Measurements from ENCODE around the gene PLCL2.

Gene PLCL2

DNA sequence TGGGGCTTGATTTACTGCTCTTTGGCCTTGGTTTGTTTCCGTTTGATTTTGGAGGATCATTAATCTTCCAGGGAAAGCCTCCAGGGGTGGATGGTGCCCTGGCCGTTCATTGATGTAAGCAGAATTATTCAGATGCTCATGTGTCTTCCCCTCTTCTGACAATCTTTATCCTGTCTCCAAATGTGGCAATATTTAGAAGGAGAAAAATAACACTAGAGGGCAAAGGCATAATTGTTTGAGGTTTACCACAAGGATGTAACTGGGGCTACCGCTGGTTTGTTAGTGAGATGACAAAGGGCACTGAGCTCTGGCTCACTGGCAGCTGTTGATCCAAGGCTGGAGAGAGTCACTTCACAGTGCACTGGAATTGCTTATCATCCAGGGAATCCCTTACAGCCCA, 18.2 kb upstream of the PLCL2 start:
- DNase-seq (ENCODE audit: low read depth) = peak; percentile 23

DNA sequence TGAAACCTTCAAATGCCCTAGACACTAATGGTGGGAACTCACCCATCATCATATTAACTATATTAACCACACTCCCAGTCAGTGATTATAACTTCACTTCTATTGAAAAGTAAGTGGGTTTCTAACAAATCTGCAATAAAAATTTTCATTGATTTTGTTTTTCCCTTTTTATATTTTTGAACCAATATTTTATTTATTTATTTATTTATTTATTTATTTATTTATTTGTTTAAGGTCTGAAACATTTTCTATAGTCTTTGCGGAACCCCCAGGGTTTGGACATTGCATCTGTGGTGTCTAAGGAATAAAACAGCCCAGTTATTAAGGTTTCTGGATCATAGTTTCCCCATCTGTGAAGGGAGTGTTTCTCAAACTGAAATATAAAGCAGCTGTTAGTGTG, 16.2 kb upstream of the PLCL2 start:
- DNase-seq (ENCODE audit: low read depth) = no peak

DNA sequence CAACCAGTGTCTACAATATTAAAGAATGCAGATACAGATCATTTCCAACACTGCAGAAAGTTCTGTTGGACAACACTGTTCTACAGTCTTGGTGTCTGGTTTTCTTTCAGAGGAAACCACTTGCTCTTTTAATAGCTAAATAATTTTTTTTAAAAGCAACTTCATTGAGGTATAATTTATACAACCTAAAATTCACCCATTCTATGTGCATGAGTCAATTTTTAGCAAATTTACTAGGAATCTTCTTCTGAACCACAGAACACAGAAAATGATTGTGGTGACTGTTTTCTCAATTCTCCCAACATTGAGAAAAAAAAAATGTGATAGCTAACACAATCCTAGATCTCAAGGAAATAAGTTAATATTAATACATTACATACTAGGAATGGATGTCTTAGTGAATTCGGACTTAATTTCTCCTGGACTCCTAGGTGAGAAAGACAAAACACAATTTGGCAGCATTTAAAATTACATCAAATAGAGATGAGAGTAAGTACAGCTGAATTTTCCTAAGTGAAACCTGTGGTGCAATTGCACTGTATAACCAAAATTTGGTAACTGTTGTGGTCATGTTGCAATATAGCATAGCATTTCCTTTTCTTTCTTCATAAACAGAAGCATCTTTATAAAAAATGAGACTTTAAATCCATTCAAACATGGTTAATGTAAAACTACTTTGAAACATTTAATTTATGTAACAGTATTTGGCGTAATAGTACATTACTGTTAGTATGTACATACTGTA, 15.3 kb upstream of the PLCL2 start:
- DNase-seq (ENCODE audit: low read depth) = no peak

DNA sequence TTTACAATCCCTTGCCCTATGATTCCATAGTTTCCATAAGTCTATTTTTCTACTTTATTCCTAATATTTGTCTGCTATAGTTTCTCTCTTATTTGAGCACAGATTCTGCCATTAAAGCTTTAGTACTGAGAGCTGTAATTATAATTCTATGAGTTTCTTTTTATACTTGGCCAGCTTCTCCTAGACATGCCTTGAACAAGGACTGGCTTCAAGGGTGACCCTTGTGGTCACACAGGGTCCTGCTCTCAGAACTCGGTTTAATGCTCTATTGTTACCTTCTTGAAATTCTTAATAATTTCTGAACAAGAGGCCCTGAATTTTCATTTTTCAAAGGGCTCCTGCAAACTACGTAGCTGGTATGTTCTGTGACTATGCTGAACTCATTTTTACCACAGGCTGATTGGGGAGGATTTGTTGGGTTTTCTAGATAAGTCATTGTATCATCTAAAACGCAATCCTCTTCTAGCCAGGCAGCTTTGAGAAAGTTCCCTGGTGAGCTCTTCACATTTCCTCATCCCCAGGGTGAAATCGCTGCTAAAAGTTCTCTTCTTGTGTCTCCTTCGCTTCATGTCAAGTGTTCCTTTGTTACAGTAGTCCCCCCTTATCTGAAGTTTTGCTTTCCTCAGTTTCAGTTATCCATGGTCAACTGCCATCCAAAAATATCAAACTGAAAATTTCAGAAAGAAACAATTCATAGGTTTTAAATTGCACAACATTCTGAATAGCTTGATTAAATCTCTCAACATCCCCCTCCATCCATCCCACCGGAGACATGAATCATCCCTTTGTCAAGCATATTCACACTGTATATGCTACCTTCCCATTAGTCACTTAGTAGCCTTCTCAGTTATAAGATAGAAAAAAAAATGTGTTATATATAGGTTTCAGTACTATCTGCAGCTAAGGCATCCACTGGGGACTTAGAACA, 12.6 kb upstream of the PLCL2 start:
- no peak for DNase-seq (ENCODE audit: low read depth)

DNA sequence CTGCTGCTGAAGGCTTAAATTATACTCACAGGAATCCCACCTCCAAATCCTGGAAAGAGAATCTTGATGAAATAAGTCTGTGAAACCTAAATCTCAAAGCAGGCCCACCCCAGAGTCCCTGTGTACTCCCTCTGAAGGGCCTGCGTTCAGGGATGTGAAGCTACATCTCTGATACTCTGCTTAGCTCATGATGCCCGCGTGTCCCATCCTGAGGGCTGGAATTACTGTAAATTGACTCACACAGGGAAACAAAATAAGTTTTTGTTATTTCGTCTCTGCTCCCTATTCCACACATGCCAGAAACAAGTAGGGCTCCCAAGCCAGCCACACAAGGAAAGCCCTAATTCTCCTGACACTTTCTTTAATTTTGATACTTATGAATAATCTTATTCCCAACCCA, 10.9 kb upstream of the PLCL2 start:
- DNase-seq (ENCODE audit: low read depth) = no peak

DNA sequence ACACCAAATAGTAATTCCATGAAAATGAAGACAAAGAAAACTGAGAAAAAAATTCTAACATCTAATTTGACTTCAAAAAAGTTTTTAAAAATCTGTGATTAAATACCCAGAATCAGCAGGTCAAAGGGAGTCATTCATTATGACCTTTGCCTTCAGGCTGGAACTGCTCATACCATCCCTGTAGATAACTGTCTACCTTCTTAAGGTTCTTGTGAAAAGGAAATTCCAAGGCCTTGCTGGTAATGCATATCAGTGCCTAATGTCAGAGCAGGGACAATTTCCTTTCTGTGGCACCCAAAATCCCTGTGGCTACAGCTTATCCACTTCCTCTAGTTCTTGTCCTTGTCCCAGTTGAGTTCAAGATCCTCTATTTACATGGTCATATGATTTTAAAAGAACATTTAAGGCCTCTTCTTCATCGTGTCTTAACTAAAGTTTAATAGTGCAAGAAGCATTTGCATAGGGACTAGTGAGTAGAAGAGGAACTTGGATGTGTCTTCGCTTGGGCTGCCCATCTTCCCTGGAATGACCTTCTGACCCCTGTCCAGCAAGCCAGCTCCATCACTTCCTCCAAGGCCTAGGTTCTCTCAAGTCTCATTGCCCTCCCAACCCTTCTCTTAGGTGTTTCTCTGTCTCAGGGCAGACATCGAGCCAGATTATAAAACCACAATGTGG, 8.7 kb upstream of the PLCL2 start:
- no peak for DNase-seq (ENCODE audit: low read depth)

DNA sequence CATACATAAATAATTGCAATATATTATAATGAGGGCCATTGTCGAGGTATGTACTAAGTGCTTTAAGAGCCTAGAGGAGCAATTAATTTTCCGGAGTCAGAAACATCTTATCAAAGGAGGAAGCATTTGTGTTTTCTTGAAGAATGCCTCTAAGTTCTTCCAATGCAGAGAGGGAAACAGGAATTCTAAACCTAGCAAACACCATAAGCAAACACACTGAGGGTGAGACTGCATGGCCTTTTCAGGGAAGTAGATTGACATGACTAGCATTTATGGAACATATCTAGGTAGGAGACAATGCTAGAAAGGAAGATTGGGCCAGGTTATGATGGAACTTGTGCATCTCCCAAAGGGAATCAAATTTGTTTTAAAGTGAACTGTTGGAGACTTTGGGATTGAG, 7.2 kb upstream of the PLCL2 start:
- no peak for DNase-seq (ENCODE audit: low read depth)

DNA sequence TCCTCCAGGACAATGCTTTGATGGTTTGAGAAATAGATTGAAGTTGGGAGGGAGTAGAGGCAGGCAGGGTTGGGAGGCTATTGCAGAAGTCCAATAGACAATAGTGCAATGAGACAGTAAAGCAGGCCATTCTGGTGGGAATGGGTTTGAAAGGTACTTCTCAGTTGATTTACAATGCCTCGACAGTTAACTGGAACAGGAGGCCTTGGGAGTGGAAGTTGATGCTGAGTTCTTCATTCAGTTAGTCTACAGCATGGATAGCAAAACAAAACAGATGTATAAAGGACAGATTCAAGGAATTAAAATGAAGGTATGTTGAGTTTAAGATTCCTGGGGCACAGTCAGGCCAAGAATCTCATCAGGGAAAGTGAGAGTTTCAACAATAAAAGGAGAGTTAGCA, 6.8 kb upstream of the PLCL2 start:
- no peak for DNase-seq (ENCODE audit: low read depth)

DNA sequence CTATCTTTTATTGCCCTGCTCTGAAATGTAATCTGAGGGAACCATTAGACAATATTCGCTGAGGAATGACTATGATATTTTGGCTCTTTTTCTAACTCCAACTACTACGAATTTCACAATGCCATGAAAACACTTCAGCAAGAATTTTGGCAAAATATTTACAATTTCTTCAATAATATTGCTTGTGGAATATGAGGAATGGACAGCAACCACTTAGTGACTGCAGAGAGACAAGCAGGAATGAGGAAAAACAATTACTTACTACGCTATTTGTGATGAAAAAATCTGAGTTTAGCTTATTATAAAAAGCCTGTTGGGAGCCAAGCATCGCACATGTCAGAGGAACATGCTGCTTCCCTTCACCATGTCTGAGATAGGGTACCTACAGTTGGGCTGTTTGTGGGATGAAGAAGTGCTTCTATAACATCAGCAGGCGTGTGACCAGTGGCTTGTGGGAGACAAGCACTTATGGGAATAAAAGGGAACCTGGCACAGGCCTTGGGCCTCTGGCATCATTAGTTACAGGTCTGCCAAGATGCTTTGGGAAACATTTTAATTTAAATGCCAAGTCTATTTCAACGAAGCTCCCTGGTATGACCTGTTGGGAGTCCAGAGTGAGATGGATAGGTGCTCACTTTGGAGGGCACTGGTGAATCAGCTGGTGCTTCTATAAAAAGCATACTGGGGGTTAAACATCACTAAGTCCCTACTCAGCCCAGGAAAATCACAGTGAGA, 2.7 kb upstream of the PLCL2 start:
- no peak for DNase-seq (ENCODE audit: low read depth)

DNA sequence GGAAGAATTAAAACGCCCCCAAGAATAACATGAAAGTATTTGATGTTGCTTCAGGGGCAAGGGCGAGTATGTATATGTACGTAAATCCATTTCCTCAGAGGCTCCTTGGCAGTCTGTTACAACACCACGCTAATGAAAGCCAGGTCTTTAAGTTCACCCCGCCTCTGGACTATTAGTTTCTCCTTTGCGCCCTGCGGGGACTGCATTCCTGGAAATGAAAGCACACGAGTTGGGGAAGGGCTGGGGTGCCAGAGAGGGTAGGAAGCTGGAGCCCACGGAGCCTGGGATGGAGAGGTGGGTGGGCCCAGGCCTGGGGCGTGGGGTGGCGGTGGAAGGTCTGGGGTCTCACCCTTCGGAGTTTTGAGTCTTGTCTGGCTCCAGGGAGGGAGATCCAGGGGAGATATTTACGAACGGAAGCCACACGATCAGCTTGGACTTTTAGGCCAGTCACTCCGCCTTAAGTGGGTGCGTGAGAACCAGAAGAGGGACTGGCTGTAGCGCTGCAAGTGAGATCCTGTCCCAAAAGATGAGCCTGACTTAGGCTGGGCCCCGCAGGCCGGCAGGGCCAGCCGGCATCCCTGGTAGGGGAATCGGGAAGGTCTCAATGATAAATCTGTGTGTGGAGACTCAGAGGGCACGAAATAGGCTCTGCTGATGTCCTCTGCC, 1.6 kb upstream of the PLCL2 start:
- DNase-seq (ENCODE audit: low read depth) = no peak

DNA sequence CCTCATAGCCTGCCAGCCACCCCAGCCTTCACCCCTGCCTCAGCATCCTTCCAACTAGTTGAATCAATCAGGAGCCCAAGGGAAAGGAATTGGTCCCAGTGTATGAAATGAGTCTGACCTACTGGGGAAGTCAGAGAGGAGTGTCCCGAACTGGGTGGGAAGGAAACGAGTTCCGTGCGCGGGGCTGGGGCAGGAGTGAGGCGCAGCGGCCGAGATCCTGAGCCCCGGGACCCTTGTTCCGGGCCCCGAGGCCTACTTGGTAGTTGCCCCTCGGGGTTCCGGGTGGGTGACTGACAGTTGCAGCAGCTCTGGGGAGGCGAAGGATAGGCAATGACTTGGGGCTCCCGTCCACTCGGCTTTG, 1.1 kb upstream of the PLCL2 start:
- no peak for DNase-seq (ENCODE audit: low read depth)

DNA sequence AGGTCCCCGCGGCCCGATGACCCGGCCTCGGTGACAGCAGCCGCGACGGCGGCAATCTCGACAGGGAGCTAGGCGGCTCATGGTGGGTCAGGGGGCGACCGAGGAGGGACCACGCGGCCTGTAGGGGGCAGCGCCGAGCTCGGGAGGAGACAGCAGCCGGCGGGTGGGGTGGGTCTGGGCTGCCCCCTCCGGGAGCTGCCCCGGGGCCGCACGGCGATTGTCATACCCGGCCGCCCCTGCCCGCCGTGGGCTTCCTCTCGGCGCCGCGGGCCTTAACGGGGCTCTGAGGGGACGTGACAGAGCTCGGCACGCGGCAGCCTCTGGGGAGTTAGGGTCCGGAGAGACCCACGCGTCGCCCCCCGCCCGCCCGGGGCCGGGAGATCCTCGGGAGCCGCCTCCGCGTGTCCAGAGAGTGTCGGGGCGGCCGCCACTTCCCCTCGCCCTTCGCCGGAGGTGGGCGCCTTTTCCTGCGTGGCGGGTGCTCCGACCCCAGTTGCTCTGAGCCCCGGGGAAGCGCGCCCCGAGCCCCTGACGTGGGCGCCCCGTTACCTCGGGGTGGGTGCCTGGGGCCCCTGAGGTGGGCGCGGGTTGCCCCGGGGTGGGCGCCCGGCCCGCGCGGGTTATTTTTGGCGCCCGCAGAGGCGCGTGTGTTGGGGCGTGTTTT, 539 bp upstream of the PLCL2 start:
- no peak for DNase-seq (ENCODE audit: low read depth)

DNA sequence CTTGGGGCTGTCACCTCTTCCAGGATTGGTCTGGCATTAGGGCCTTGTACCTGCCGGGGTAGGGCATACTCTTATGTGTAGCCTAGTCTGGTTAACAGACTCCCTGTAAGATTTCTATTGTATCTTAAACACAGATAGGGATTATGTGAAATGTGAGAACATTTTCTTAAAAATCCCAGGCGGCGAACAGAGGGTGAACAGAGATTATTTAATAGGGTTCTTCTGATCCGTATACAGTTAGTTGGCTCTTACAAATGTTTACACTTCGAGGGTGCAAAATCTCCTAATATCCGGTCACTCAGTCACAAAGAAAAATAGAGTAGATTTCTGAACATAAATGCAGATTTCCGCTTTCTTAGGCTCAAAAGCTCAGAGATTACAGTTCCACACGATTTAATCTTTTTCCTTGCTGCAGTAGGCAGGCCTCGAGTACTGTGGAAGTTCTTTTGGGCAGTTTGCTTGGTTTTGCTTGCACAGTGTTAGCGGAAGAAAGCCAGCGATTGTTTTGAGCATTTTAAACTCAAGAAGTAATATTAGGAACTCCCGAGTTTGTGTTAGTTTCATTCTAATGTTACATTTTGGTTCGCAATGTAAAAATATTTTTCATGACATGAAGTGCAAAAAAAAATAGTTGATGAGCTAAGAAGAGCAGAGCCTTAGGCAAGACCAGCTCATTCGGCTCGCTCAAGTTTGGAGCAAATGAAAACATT, 993 bp downstream of the PLCL2 start:
- DNase-seq (ENCODE audit: low read depth) = no peak

DNA sequence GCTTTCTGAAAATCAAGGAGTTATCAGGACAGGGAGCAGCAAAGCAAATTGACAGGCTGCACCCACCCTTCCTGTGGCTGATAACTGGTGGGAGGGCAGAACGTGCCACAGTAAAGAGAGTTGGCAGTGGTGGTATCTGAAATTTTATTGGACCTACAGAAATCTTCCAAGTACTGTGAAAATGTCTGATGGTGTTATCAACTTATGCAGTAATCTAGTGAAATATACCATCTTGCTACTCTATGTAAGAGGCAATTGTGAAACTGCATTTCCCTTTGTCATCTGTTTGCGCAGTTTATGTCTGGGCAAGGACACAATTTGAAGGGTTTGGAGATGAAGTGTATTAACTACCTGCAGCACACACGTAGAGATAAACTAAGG, 1.5 kb downstream of the PLCL2 start:
- DNase-seq (ENCODE audit: low read depth) = no peak

DNA sequence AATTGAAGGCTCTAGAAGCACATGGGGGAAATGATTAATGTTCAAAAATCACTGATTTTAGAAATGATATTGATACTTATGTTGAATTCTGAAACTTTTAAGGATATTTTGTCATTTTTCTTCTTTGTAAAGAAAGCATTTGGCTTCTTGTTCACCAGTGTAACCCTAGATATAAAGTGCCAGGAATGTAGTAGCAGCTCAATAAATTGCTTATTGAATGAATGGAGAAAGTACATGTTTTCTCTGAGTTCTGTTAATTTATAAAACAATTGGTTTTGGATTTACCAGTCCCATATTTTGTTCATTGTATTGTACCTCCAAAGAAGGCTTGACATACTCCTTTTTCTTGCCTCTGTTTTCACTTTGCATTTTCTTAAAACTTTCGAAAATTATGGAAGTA, 2.4 kb downstream of the PLCL2 start:
- no peak for DNase-seq (ENCODE audit: low read depth)

DNA sequence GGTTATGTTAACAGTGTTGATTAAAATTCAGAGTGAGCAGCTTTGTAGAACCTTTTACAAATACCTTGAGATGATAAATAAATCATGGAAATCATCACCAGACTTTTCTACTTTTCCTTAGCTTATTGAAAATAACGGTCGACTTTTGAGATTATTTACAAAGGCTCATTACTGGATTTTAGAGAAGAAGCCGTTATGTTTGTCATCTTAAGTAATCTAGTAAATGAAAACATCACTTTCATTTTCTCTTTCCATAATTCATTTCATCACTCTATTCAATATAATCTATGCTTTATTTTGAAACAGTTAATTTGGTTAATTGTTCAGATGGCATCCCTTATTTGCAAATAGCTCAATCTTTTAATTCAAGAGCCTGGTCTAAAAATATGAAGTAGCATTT, 3.6 kb downstream of the PLCL2 start:
- DNase-seq (ENCODE audit: low read depth) = no peak

DNA sequence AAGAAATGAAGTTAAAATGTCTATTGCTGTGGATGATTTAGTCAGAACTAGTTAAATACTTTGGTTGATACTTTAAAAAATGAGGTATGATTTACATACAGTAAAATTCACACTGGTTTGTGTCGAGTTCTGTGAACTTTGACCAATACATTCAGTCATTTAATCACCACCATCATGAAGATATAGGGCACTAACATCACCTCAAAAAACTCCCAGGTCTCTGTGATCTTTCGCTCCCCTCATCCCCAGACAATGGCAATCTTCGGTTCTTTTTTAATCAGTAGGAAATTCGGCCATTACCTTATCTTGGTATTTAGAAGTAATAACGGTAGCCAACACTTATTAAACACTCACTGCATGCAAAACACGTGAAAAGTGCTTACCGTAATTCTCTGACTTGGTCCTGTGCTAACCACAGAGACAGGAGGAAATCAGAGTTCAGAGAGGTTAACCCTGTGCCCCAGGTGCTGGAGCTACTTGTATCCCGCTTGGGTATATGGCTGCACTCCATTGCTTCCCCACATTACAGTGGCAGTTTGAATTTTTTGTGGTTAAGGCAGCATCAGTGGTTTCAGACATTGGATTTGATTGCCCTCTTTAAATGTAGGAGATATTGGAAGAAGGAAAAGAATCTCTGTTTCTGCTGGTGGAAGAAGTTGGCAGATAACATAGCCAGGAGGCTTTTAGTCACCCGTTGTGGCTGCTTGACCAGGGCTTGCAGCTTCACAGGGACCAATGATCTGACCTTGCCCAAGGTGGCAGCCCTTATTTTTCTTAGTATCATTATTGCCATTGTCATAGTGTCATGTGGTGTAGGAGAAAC, 4.2 kb downstream of the PLCL2 start:
- DNase-seq (ENCODE audit: low read depth) = no peak

DNA sequence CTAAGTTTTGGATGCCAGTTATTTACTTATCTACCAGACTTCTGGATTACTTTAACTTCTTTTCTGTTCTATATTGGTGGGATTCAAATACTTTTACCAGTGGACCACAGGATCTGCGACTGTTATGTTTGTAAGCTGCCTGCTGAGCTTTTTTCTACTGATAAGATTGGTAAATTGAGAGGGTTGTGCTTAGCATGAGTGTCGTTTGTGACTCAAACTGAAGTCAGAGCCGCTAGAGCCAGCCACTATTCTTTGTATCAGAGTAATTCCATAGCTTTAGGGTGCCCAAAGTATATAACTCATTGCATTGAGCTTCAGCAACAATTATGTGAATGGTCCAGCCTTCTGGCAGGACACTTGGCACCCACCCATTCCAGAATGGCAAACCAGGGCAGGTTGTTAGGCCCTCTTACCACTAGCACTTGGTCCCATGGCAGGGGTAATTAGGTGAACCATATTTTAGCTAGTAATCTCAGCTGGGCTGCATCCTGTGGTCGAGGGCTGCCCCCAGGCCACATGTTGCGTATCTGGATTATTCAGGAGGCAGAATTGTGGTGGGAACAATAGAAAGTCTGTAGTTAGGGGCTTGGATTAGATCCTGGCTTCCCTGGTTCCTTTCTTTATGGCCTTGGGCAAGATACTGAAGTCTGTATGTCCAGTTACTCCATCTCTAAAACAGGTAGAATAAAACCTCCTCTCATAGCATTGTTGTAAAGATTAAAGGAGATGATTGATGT, 6.0 kb downstream of the PLCL2 start:
- no peak for DNase-seq (ENCODE audit: low read depth)

DNA sequence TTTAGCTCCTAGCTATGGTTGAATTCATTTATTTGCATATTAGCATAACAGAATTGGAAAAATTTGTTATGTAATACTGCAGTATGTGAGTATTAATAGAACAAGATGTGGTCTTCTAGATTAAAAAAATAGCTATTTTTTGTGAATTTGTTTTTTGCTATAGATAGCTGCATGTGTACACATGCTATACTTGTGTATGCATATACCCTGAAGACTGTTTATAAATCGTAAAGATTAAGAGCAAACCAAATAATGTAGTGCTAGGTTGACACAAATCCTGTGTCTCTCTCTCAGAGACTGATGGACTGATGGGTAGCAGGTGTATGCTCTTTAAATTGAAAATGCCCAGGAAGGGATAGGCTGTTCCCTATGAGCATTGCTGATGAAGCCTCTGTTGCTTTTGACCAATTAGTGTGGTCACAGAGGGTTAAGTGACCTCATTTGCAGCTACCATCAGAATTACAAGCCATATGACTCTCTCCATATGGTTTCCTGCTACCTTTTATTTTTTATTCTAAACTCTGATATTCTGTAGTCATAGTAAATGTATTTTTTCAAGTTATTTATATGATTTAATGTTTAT, 9.0 kb downstream of the PLCL2 start:
- DNase-seq (ENCODE audit: low read depth) = no peak

Data from GM04504 (cell line).